SK-N-SH (cell line): ENCODE data around the gene SMPD3. TPM values are rescaled to one million over a fixed set of nuclear protein-coding genes. Genes with fewer than 3 reads are reported as not detected.
A peak's percentile ranks its signal among the peaks of the same experiment; 100 is the strongest.

Source experiments
- CTCF ChIA-PET: fragments of 300-600, 350-600 bp; formaldehyde crosslinking; extraction: SDS; loops from one replicate; lab custom pipeline; 2021; lab: Yijun Ruan, JAX
- POLR2A ChIA-PET: fragments of 350-600 bp; sonication (Branson Sonifier 250); formaldehyde crosslinking; extraction: SDS; loops from one replicate; lab custom pipeline; 2020; ENCODE audit warnings: antibody characterized with exemption, inconsistent platforms; lab: Yijun Ruan, JAX
- DNase-seq: peaks from one replicate; pipeline ENCODE4 v3.0.0; 2012
- H2AFZ ChIP-seq: fragments of 200-600 bp; sonication (generic); 2 replicates; pipeline ENCODE4 v1.8.1; 2016; ENCODE audit warnings: antibody characterized with exemption, mild to moderate bottlenecking, low read depth
- H3F3A ChIP-seq: fragments of 200-600 bp; sonication (generic); replicated peaks from 2 replicates; pipeline ENCODE3; 2016; ENCODE audit warnings: antibody characterized with exemption, mild to moderate bottlenecking; ENCODE audit not compliant: insufficient read depth
- H3K27ac ChIP-seq, 2 experiments: fragments of 200-500 bp in 1 of 2; fragments of 200-600 bp in 1 of 2; sonication (Bioruptor generic) in 1 of 2; sonication (generic), shearing (Covaris generic) in 1 of 2; 2 replicates each; pipeline versions ENCODE4 v1.5.1 to v1.6.1; 2014 to 2016; ENCODE audit warnings: low read depth in 2 of 2, inconsistent platforms in 1 of 2, low read length in 1 of 2, mild to moderate bottlenecking in 1 of 2, mixed read lengths in 1 of 2
- H3K27me3 ChIP-seq: fragments of 200-600 bp; sonication (generic), shearing (Covaris generic); 2 replicates; pipeline ENCODE4 v1.6.1; 2016; ENCODE audit warnings: mixed run types; ENCODE audit not compliant: insufficient read depth
- H3K36me3 ChIP-seq, 2 experiments: fragments of 200-500 bp in 1 of 2; fragments of 200-600 bp in 1 of 2; sonication (Bioruptor generic) in 1 of 2; sonication (generic) in 1 of 2; replicated peaks in 1 of 2; 2 replicates each; pipeline versions ENCODE3 to v1.5.1; 2014 to 2016; ENCODE audit warnings: low read length in 1 of 2, mild to moderate bottlenecking in 1 of 2; ENCODE audit not compliant: insufficient read depth in 2 of 2, control insufficient read depth in 1 of 2
- H3K4me1 ChIP-seq, 2 experiments: fragments of 200-500 bp in 1 of 2; fragments of 200-600 bp in 1 of 2; sonication (Bioruptor generic) in 1 of 2; sonication (generic), shearing (Covaris generic) in 1 of 2; 2 replicates each; pipeline versions ENCODE4 v1.5.1 to v1.6.1; 2014 to 2016; ENCODE audit warnings: low read depth in 1 of 2, low read length in 1 of 2, mixed run types in 1 of 2; ENCODE audit not compliant: insufficient read depth in 2 of 2, control insufficient read depth in 1 of 2
- H3K4me2 ChIP-seq: fragments of 200-600 bp; sonication (generic), shearing (Covaris generic); 2 replicates; pipeline ENCODE4 v1.6.1; 2017; ENCODE audit warnings: mixed run types
- H3K4me3 ChIP-seq, 2 experiments: fragments of 200-500 bp in 1 of 2; fragments of 200-600 bp in 1 of 2; sonication (Bioruptor generic) in 1 of 2; sonication (generic), shearing (Covaris generic) in 1 of 2; 2 replicates each; pipeline versions ENCODE4 v1.5.1 to v1.8.1; 2014 to 2016; ENCODE audit warnings: low read depth in 2 of 2, inconsistent platforms in 1 of 2, low read length in 1 of 2, mild to moderate bottlenecking in 1 of 2, mixed read lengths in 1 of 2, moderate library complexity in 1 of 2
- H3K79me2 ChIP-seq: fragments of 200-600 bp; sonication (generic); 2 replicates; pipeline ENCODE4 v1.8.1; 2017; ENCODE audit warnings: mild to moderate bottlenecking; ENCODE audit not compliant: insufficient read depth
- H3K9ac ChIP-seq: fragments of 200-600 bp; sonication (generic); 2 replicates; pipeline ENCODE4 v1.6.1; 2017; ENCODE audit warnings: mixed run types
- H3K9me2 ChIP-seq: fragments of 200-600 bp; sonication (generic); 2 replicates; pipeline ENCODE4 v1.6.1; 2017; ENCODE audit warnings: mixed run types
- H3K9me3 ChIP-seq: fragments of 200-600 bp; sonication (generic); 2 replicates; pipeline ENCODE4 v1.6.1; 2017; ENCODE audit warnings: mixed run types, mild to moderate bottlenecking, moderate library complexity
- H4K20me1 ChIP-seq: fragments of 200-600 bp; sonication (generic); 2 replicates; pipeline ENCODE4 v1.6.1; 2017; ENCODE audit warnings: mild to moderate bottlenecking, mixed run types; ENCODE audit not compliant: insufficient read depth
- EP300 ChIP-seq, 2 experiments: IDR thresholded peaks; 2 replicates each; pipeline versions ENCODE4 v1.4.0 to v1.6.1; 2012; ENCODE audit warnings: borderline replicate concordance in 1 of 2, low read depth in 1 of 2, low read length in 1 of 2
- FOSL2 ChIP-seq: IDR thresholded peaks from 2 replicates; pipeline ENCODE4 v1.4.0; 2012; ENCODE audit warnings: low read depth, mild to moderate bottlenecking, moderate library complexity, borderline replicate concordance
- FOXJ3 ChIP-seq: sonication (generic); formaldehyde crosslinking; IDR thresholded peaks from 2 replicates; pipeline ENCODE4 v1.5.1; 2020; ENCODE audit warnings: mild to moderate bottlenecking, missing genetic modification reagents
- FOXM1 ChIP-seq: IDR thresholded peaks from 2 replicates; pipeline ENCODE4 v1.4.0; 2012; ENCODE audit warnings: low read depth, mild to moderate bottlenecking
- GATA2 ChIP-seq: sonication (generic); formaldehyde crosslinking; IDR thresholded peaks from 2 replicates; pipeline ENCODE4 v1.5.0; 2020; ENCODE audit warnings: mild to moderate bottlenecking, missing genetic modification reagents
- IRF3 ChIP-seq: fragments of 150-350 bp; IDR thresholded peaks from 2 replicates; pipeline ENCODE4 v1.6.1; 2016; ENCODE audit warnings: mild to moderate bottlenecking, low read depth, low read length
- MEF2A ChIP-seq: IDR thresholded peaks from 2 replicates; pipeline ENCODE4 v1.4.0; 2012; ENCODE audit warnings: low read depth, borderline replicate concordance
- NFIC ChIP-seq: IDR thresholded peaks from 2 replicates; pipeline ENCODE4 v1.4.0; 2012; ENCODE audit warnings: borderline replicate concordance
- NRF1 ChIP-seq: IDR thresholded peaks from 2 replicates; pipeline ENCODE4 v1.6.1; 2012; ENCODE audit warnings: low read depth, mild to moderate bottlenecking, low read length
- PBX3 ChIP-seq: IDR thresholded peaks from 2 replicates; pipeline ENCODE4; 2012
- POLR2AphosphoS5 ChIP-seq: IDR thresholded peaks from 2 replicates; pipeline ENCODE4 v1.6.1; 2012; ENCODE audit warnings: low read depth, low read length
- RCOR1 ChIP-seq: fragments of 150-350 bp; IDR thresholded peaks from 2 replicates; pipeline ENCODE4 v1.6.1; 2017; ENCODE audit warnings: antibody characterized with exemption, low read length
- RXRA ChIP-seq: IDR thresholded peaks from 2 replicates; pipeline ENCODE4 v1.4.0; 2012; ENCODE audit warnings: low read depth, mild to moderate bottlenecking, borderline replicate concordance
- TAF1 ChIP-seq: IDR thresholded peaks from 2 replicates; pipeline ENCODE4 v1.6.1; 2012; ENCODE audit warnings: low read depth, mild to moderate bottlenecking, low read length, moderate library complexity, borderline replicate concordance
- YY1 ChIP-seq: IDR thresholded peaks from 2 replicates; pipeline ENCODE4 v1.4.0; 2012; ENCODE audit warnings: low read depth, mild to moderate bottlenecking
- WGBS: methylation state at CpG from one replicate; pipeline ENCODE4 v1.1.6; 2017; ENCODE audit warnings: low lambda C conversion rate; 5-methylcytosine and 5-hydroxymethylcytosine counted together
- polyA plus RNA-seq, 3 experiments: library from polyadenylated mRNA; depleted of rRNA; stranded (reverse); fragments of >200 nt; gene quantifications; 2 replicates each; pipeline ENCODE4 v1.2.3, GENCODE V29; 2012
- TF ChIP-seq, protein P1 (sequence below): IDR thresholded peaks from 2 replicates; pipeline ENCODE4 v1.4.0; 2012; ENCODE audit warnings: low read depth, borderline replicate concordance
- TF ChIP-seq, protein P2 (sequence below): fragments of 150-350 bp; IDR thresholded peaks from 2 replicates; pipeline ENCODE4 v1.6.1; 2017; ENCODE audit warnings: antibody characterized with exemption, low read length, low read depth, borderline replicate concordance
- TF ChIP-seq, protein P3 (sequence below): IDR thresholded peaks from 2 replicates; pipeline ENCODE4 v1.4.0; 2012; ENCODE audit warnings: low read depth, borderline replicate concordance

The SMPD3 gene
- polyA plus RNA-seq, 1 of the 3 experiments (the other 2 are of a cell fraction), result 0.38 TPM

DNA sequence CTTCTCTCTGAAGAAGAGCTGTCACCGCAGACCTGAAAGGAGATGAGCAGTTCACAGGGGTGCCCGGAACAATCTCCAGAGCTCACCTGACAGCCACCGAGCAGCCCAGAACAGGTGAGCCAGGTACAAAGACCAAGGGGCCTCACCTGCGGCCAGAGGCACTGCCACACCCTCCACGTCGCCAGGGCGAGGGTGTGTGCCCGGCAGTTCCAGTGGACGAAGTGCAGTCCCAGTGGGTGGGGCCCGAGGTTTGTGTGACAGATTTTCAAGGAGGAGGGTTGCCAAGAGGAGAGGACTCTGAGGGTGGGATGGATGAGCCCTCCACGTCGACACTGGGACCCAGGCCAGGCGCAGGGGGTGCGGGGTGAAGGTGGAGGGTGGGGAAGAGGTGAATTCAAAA, 61.7 kb downstream of the SMPD3 start:
- no peaks in the 10 kb centered on the region for H3F3A ChIP-seq
- no peak overlapping the region for H3K9ac ChIP-seq
- H3K9me3 ChIP-seq, result no peaks in the 10 kb centered on the region
- no peaks in the 10 kb centered on the region; a peak in 1 of 4 replicates for H3K4me1 ChIP-seq
- no peak overlapping the region for H3K4me3 ChIP-seq
- H3K79me2 ChIP-seq, result no peaks in the 10 kb centered on the region
- no peak for TF ChIP-seq RCOR1
- TF ChIP-seq, protein P1, sequence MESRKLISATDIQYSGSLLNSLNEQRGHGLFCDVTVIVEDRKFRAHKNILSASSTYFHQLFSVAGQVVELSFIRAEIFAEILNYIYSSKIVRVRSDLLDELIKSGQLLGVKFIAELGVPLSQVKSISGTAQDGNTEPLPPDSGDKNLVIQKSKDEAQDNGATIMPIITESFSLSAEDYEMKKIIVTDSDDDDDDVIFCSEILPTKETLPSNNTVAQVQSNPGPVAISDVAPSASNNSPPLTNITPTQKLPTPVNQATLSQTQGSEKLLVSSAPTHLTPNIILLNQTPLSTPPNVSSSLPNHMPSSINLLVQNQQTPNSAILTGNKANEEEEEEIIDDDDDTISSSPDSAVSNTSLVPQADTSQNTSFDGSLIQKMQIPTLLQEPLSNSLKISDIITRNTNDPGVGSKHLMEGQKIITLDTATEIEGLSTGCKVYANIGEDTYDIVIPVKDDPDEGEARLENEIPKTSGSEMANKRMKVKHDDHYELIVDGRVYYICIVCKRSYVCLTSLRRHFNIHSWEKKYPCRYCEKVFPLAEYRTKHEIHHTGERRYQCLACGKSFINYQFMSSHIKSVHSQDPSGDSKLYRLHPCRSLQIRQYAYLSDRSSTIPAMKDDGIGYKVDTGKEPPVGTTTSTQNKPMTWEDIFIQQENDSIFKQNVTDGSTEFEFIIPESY, result no peak
- no peak for TF ChIP-seq PBX3
- no peak for TF ChIP-seq POLR2AphosphoS5
- TF ChIP-seq, protein P2, sequence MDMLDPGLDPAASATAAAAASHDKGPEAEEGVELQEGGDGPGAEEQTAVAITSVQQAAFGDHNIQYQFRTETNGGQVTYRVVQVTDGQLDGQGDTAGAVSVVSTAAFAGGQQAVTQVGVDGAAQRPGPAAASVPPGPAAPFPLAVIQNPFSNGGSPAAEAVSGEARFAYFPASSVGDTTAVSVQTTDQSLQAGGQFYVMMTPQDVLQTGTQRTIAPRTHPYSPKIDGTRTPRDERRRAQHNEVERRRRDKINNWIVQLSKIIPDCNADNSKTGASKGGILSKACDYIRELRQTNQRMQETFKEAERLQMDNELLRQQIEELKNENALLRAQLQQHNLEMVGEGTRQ, result no peak
- no peak for TF ChIP-seq FOSL2
- no peak for TF ChIP-seq FOXM1
- TF ChIP-seq RXRA, result no peak
- TF ChIP-seq TAF1, result no peak
- no peak for TF ChIP-seq YY1
- no peak for TF ChIP-seq NRF1
- TF ChIP-seq, protein P3, sequence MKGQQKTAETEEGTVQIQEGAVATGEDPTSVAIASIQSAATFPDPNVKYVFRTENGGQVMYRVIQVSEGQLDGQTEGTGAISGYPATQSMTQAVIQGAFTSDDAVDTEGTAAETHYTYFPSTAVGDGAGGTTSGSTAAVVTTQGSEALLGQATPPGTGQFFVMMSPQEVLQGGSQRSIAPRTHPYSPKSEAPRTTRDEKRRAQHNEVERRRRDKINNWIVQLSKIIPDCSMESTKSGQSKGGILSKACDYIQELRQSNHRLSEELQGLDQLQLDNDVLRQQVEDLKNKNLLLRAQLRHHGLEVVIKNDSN, result no peak
- TF ChIP-seq MEF2A, result no peak
- TF ChIP-seq GATA2, result no peak
- no peak for TF ChIP-seq FOXJ3 (CRISPR knock-in tag)
- TF ChIP-seq IRF3, result no peak
- no peak for TF ChIP-seq EP300 (IDR thresholded peaks at IDR 0.05; ENCODE audit: borderline replicate concordance in 1 of 2, low read depth in 1 of 2, low read length in 1 of 2)
- TF ChIP-seq NFIC, result no peak
- TF ChIP-seq, all 33 proteins: peak for 0
- Histone ChIP-seq H3K27me3 (peaks cover 13% of the 10 kb centered on the region; the same call in 1 of the 2 replicates), H2AFZ (no peak overlapping the region), H3K36me3 (no peaks in the 10 kb centered on the region), H4K20me1 (no peaks in the 10 kb centered on the region), H3K9me2 (no peaks in the 10 kb centered on the region), H3K27ac (no peak overlapping the region), H3K4me2 (no peak overlapping the region)
- POLR2A ChIA-PET, result no interaction called here
- DNase-seq, result peak; percentile 17
- CTCF ChIA-PET, result interaction anchor here (0.5 to 1.9 kb wide), 7 partner anchors 10 to 133 kb away, joined by 3 to 7 read pairs (median 3); no protein-coding TSS in a partner anchor
- 69% methylated on average over 12 of the region's 14 CpGs for whole genome bisulfite sequencing
